ENCODE results near the gene PSMB5.

The PSMB5 gene

DNA sequence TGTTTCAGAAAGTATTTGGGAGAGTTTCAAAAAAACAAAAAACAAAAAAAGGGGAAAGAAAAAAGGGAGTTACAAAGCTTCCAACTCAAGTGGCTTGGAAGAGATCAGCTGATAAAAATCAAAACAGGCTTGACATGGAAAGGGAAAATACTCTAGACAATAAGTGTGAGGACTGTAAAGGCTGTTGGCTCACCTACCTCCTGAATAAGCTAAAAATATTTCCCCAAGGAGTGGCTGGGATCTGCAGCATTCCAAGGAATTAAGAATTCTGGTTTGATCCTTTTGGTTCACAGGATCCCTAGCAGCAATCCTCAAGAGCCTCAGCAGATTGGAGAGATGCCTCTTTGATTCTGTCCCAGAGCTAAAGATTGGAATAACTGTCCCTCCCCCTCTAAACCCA, 41.2 kb downstream of the PSMB5 start:
- DNase-seq (ENCODE audit: low spot score), result no peak
- TF ChIP-seq CTCF (IDR thresholded peaks at IDR 0.05; ENCODE audit: borderline replicate concordance, control extremely low read depth, extremely low read depth, insufficient read depth, missing control alignments), result no peak
- in situ Hi-C loops (cut with MboI; ENCODE audit: low sequenced_read_pairs, unreplicated experiment), result no loop called here

DNA sequence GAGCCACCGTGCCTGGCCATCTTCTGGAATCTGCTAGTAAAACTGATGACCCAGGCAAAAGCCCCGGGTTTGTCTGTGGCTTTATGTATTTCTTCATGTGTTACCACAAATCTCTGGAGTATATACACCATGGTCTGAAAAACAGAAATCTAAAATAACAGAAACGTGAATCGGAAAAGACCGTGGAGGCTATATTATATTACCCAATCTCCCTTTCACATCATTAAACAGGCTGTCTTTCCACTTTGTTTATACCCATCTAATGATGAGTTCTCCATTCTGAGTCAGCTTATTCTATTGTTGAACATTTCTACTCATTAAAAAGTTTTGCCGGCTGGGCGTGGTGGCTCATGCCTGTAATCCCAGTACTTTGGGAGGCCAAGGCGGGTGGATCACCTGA, 42.8 kb downstream of the PSMB5 start:
- no peak for DNase-seq (ENCODE audit: low spot score)
- TF ChIP-seq CTCF (IDR thresholded peaks at IDR 0.05; ENCODE audit: borderline replicate concordance, control extremely low read depth, extremely low read depth, insufficient read depth, missing control alignments), result no peak
- in situ Hi-C loops (cut with MboI; ENCODE audit: low sequenced_read_pairs, unreplicated experiment), result no loop called here

- TF ChIP-seq CTCF (IDR thresholded peaks at IDR 0.05; ENCODE audit: borderline replicate concordance, control extremely low read depth, extremely low read depth, insufficient read depth, missing control alignments), result no peak
- DNase-seq (ENCODE audit: low spot score), result no peak
- in situ Hi-C loops (cut with MboI; ENCODE audit: low sequenced_read_pairs, unreplicated experiment), result loop anchor here (5.0 kb wide), 1 partner anchor 65 kb away; no protein-coding TSS in a partner anchor
These were observed 47.4 kb downstream of the PSMB5 start for GRCh38 chr14:22987291-22987690.

- in situ Hi-C loops (cut with MboI; ENCODE audit: low sequenced_read_pairs, unreplicated experiment), result loop anchor here (5.0 kb wide), 1 partner anchor 66 kb away; no protein-coding TSS in a partner anchor
- TF ChIP-seq CTCF (IDR thresholded peaks at IDR 0.05; ENCODE audit: borderline replicate concordance, control extremely low read depth, extremely low read depth, insufficient read depth, missing control alignments), result peak; percentile 83
- peak; percentile 87 for DNase-seq (ENCODE audit: low spot score)
These were observed 48.1 kb downstream of the PSMB5 start for GRCh38 chr14:22986508-22987054.

GRCh38 chr14:22985894-22986507, 48.7 kb downstream of the PSMB5 start:
- DNase-seq (ENCODE audit: low spot score), result no peak
- in situ Hi-C loops (cut with MboI; ENCODE audit: low sequenced_read_pairs, unreplicated experiment), result loop anchor here (5.0 kb wide), 1 partner anchor 66 kb away; no protein-coding TSS in a partner anchor
- no peak for TF ChIP-seq CTCF (IDR thresholded peaks at IDR 0.05; ENCODE audit: borderline replicate concordance, control extremely low read depth, extremely low read depth, insufficient read depth, missing control alignments)

DNA sequence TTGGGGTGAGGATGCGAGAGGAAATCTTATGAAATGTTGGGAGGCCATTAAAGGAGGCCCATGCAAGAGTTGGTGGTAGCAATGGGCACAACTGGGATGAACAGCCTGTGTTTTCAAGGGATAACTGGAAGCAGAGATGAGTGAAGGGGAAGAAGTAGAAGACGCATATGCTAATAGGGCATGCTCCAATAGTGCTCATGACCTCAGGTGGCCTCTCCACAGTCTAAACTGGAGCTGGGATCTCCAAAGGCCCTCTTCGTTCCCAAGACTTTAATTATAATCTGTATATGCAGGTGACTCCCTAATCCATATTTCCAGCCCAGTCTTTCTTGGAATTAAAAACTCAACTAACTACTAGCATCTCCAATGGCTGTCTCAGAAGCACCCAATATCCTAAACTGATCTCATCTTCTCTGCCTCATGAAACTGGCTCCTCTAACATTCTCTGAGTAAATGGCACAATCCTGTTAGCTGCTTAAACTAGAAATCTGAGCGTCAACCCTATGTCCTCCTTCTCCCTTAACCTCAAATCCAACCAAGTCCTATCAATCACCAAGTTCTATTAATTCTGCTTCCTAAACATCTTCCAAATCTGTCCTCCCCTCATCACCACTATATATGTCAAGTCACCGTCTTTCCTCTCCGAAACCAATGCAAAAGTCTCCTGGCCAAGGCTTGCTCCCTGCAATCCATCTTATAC, 49.6 kb downstream of the PSMB5 start:
- no peak for DNase-seq (ENCODE audit: low spot score)
- in situ Hi-C loops (cut with MboI; ENCODE audit: low sequenced_read_pairs, unreplicated experiment), result loop anchor here (5.0 kb wide), 1 partner anchor 67 kb away; no protein-coding TSS in a partner anchor

More for the DNA sequence above, 49.6 kb downstream of the PSMB5 start:
- TF ChIP-seq CTCF (IDR thresholded peaks at IDR 0.05; ENCODE audit: borderline replicate concordance, control extremely low read depth, extremely low read depth, insufficient read depth, missing control alignments), result no peak

Data from GM13976 (cell line).